ENCODE measurements around the gene CDC123. TPM values are rescaled to one million over a fixed set of nuclear protein-coding genes. Genes with fewer than 3 reads are reported as not detected.

The CDC123 gene
- total and polyA plus RNA-seq, 2 donors (not counting 3 experiments of a cell fraction or from before 2014, with no cell fraction given), result 65.6 to 106 TPM

- Histone ChIP-seq H4K20me1 (replicated peaks; ENCODE audit: control insufficient read depth, extremely low read depth, insufficient read depth, low read length) (no peaks in the 10 kb centered on the region), H2AFZ (ENCODE audit: low read depth, low read length) (no peak overlapping the region), H3K4me3 (replicated peaks in 1 of 3; ENCODE audit: insufficient read depth in 1 of 3, low read depth in 1 of 3, low read length in 3 of 3) (no peak overlapping the region), H3K27ac (ENCODE audit: insufficient read depth, low read depth, low read length) (no peak overlapping the region), H3K4me1 (ENCODE audit: control insufficient read depth, extremely low read depth, insufficient read depth, low read length) (peaks cover 6% of the 10 kb centered on the region), H3K79me2 (ENCODE audit: control insufficient read depth, insufficient read depth, low read length) (peaks cover 2% of the 10 kb centered on the region), H3K9me3 (replicated peaks; ENCODE audit: control insufficient read depth, insufficient read depth, low read length) (no peaks in the 10 kb centered on the region), H3K9me1 (replicated peaks; ENCODE audit: control insufficient read depth, extremely low read depth, insufficient read depth, low read length) (no peaks in the 10 kb centered on the region), H3K27me3 (ENCODE audit: control insufficient read depth in 2 of 2, insufficient read depth in 2 of 2, low read length in 2 of 2) (no peaks in the 10 kb centered on the region), H3K4me2 (ENCODE audit: insufficient read depth, low read length) (no peak overlapping the region), H3K9ac (replicated peaks; ENCODE audit: extremely low read depth, insufficient read depth, low read length) (no peak overlapping the region), H3K36me3 (ENCODE audit: control insufficient read depth in 2 of 2, extremely low read depth in 1 of 2, insufficient read depth in 2 of 2, low read length in 2 of 2) (peaks cover 6 to 18% of the 10 kb centered on the region in 2 experiments)
- TF ChIP-seq POLR2AphosphoS5 (IDR thresholded peaks at IDR 0.05; ENCODE audit: insufficient read depth, low read depth, low read length) (no peak), EZH2 (IDR thresholded peaks at IDR 0.05; ENCODE audit: borderline replicate concordance, low read depth, low read length, severe bottlenecking) (no peak), POLR2A (IDR thresholded peaks at IDR 0.05; ENCODE audit: low read depth, low read length) (no peak), MYC (IDR thresholded peaks at IDR 0.05; ENCODE audit: low read depth, low read length) (no peak), FOS (IDR thresholded peaks at IDR 0.05; ENCODE audit: borderline replicate concordance, insufficient read depth, low read length) (no peak), MAX (IDR thresholded peaks at IDR 0.05; ENCODE audit: insufficient read depth, insufficient read length) (no peak), GATA2 (IDR thresholded peaks at IDR 0.05; ENCODE audit: insufficient read depth, insufficient read length, low read depth, low read length) (no peak), CTCF (IDR thresholded peaks at IDR 0.05; ENCODE audit: extremely low read depth in 1 of 2, insufficient read depth in 1 of 2, low read depth in 1 of 2, low read length in 2 of 2) (no peak), JUN (IDR thresholded peaks at IDR 0.05; ENCODE audit: borderline replicate concordance, insufficient read depth, insufficient read length, low read depth) (no peak)
- POLR2A ChIA-PET, result no interaction called here
- BruUV-seq (replicated peaks), result no TSS peak
- no peak for DNase-seq (ENCODE audit: low read depth, low spot score)
- FAIRE-seq, result no peak
- CTCF ChIA-PET, result no interaction called here
- dilution Hi-C loops (cut with MboI; ENCODE audit: extremely low pct_ligation_motif_present, low sequenced_read_pairs) (no loop called here), intact Hi-C loops (cut with micrococcal nuclease) (no loop called here)
Measured at GRCh38 chr10:12237265-12238220, 41.6 kb downstream of the CDC123 start.

Data from endothelial cell of umbilical vein (primary cell).